ENCODE results near the gene MCHR2.

DNA sequence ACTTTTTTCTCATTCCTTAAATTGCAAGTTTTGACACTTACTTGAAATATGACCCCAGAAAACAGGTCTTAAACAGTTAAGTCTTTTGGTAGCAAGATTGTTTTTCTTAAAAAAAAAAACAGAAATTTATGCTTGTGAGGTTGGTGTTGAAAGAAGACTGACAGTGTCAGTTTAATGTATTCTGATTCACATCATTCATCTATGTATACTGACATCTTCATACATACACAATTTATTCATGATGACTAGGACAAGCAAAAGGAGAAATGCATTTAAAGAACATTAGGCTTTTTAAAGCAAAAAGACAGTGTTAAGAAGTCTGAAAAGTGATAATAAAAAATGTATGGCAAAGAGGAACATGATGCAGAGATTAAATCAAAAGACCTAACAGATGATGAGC, 27.0 kb downstream of the MCHR2 start:
- no peak for TF ChIP-seq POLR2A (IDR thresholded peaks at IDR 0.05; ENCODE audit: low read length)
- TF ChIP-seq, protein P1, sequence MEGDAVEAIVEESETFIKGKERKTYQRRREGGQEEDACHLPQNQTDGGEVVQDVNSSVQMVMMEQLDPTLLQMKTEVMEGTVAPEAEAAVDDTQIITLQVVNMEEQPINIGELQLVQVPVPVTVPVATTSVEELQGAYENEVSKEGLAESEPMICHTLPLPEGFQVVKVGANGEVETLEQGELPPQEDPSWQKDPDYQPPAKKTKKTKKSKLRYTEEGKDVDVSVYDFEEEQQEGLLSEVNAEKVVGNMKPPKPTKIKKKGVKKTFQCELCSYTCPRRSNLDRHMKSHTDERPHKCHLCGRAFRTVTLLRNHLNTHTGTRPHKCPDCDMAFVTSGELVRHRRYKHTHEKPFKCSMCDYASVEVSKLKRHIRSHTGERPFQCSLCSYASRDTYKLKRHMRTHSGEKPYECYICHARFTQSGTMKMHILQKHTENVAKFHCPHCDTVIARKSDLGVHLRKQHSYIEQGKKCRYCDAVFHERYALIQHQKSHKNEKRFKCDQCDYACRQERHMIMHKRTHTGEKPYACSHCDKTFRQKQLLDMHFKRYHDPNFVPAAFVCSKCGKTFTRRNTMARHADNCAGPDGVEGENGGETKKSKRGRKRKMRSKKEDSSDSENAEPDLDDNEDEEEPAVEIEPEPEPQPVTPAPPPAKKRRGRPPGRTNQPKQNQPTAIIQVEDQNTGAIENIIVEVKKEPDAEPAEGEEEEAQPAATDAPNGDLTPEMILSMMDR (IDR thresholded peaks at IDR 0.05): no peak
- TF ChIP-seq RCOR1 (IDR thresholded peaks at IDR 0.05; ENCODE audit: low read depth, low read length): no peak
- TF ChIP-seq NPAS2 (CRISPR knock-in tag; IDR thresholded peaks at IDR 0.05; ENCODE audit: borderline replicate concordance): no peak
- TF ChIP-seq RAD21 (conservative IDR thresholded peaks at IDR 0.05 in 1 of 2, IDR thresholded peaks at IDR 0.05 in 1 of 2): no peak
